Measurements from ENCODE around the gene SIL1. TPM values are rescaled to one million over a fixed set of nuclear protein-coding genes. Genes with fewer than 3 reads are reported as not detected.

The SIL1 gene
- total RNA-seq, 3 donors from 2014 or later (not counting 1 experiment from before 2014, with no cell fraction given), result 16.9 to 22.5 (median 22.4) TPM

- H3K9me3 Mint-ChIP-seq, result no peaks in the 10 kb centered on the region
- intact Hi-C loops (cut with micrococcal nuclease), result no loop called here
- WGBS (ENCODE audit: insufficient coverage), result 92% methylated on average over 10 of the region's 10 CpGs
These were observed 231.8 kb downstream of the SIL1 start for GRCh38 chr5:138966236-138966985.

GRCh38 chr5:138965626-138966025 lies 232.5 kb downstream of the SIL1 start:
- ATAC-seq (no peak), DNase-seq (no peak)
- Mint-ChIP-seq H3K27me3 (ENCODE audit: low read depth in 2 of 2) (no peaks in the 10 kb centered on the region), H3K4me1 (peaks cover 0 to 6% of the 10 kb centered on the region in 2 donors), H3K36me3 (no peaks in the 10 kb centered on the region), H3K27ac (no peak overlapping the region), H3K9me3 (no peaks in the 10 kb centered on the region), H3K4me3 (no peak overlapping the region)
- no peak for TF ChIP-seq CTCF (IDR thresholded peaks at IDR 0.05)
- Histone ChIP-seq H3K27me3 (ENCODE audit: control insufficient read depth, insufficient read depth, low read length) (no peaks in the 10 kb centered on the region), H3K4me1 (ENCODE audit: control insufficient read depth, insufficient read depth, low read length) (no peaks in the 10 kb centered on the region), H3K27ac (ENCODE audit: low read length) (no peak overlapping the region), H3K4me3 (ENCODE audit: low read length) (no peak overlapping the region), H3K36me3 (ENCODE audit: control insufficient read depth, insufficient read depth, low read length) (no peaks in the 10 kb centered on the region), H3K9me3 (ENCODE audit: control insufficient read depth, insufficient read depth, low read length) (no peaks in the 10 kb centered on the region)
- 97% methylated on average over 2 of the region's 2 CpGs for WGBS (ENCODE audit: insufficient coverage)
- intact Hi-C loops (cut with micrococcal nuclease), result no loop called here

More at GRCh38 chr5:138966236-138966985, 231.8 kb downstream of the SIL1 start:
- no peak overlapping the region for H3K27ac Mint-ChIP-seq
- no peak for ATAC-seq
- TF ChIP-seq CTCF (IDR thresholded peaks at IDR 0.05), result no peak
- no peak for DNase-seq
- no peaks in the 10 kb centered on the region for H3K27me3 ChIP-seq (ENCODE audit: control insufficient read depth, insufficient read depth, low read length)
- H3K36me3 ChIP-seq (ENCODE audit: control insufficient read depth, insufficient read depth, low read length), result no peaks in the 10 kb centered on the region
- H3K27ac ChIP-seq (ENCODE audit: low read length), result no peak overlapping the region
- H3K4me1 ChIP-seq (ENCODE audit: control insufficient read depth, insufficient read depth, low read length), result no peaks in the 10 kb centered on the region
- H3K27me3 Mint-ChIP-seq (ENCODE audit: low read depth in 2 of 2), result no peaks in the 10 kb centered on the region
- no peaks in the 10 kb centered on the region for H3K9me3 ChIP-seq (ENCODE audit: control insufficient read depth, insufficient read depth, low read length)
- no peak overlapping the region for H3K4me3 Mint-ChIP-seq
- H3K4me3 ChIP-seq (ENCODE audit: low read length), result no peak overlapping the region
- peaks cover 0 to 6% of the 10 kb centered on the region in 2 donors for H3K4me1 Mint-ChIP-seq
- no peaks in the 10 kb centered on the region for H3K36me3 Mint-ChIP-seq

GRCh38 chr5:138964647-138965201 lies 233.4 kb downstream of the SIL1 start:
- H3K27me3 Mint-ChIP-seq (ENCODE audit: low read depth in 2 of 2), result no peaks in the 10 kb centered on the region

More at GRCh38 chr5:138964647-138965201, 233.4 kb downstream of the SIL1 start:
- Mint-ChIP-seq H3K36me3 (no peaks in the 10 kb centered on the region), H3K9me3 (no peaks in the 10 kb centered on the region), H3K4me1 (peaks cover 0 to 6% of the 10 kb centered on the region in 2 donors), H3K4me3 (no peak overlapping the region), H3K27ac (no peak overlapping the region)
- no peak overlapping the region for H3K27ac ChIP-seq (ENCODE audit: low read length)
- H3K9me3 ChIP-seq (ENCODE audit: control insufficient read depth, insufficient read depth, low read length), result no peaks in the 10 kb centered on the region
- no peaks in the 10 kb centered on the region for H3K4me1 ChIP-seq (ENCODE audit: control insufficient read depth, insufficient read depth, low read length)
- TF ChIP-seq CTCF (IDR thresholded peaks at IDR 0.05), result no peak
- WGBS (ENCODE audit: insufficient coverage), result 82% methylated on average over 7 of the region's 7 CpGs
- DNase-seq, result no peak
- no peaks in the 10 kb centered on the region for H3K27me3 ChIP-seq (ENCODE audit: control insufficient read depth, insufficient read depth, low read length)
- ATAC-seq, result no peak
- intact Hi-C loops (cut with micrococcal nuclease), result no loop called here
- H3K36me3 ChIP-seq (ENCODE audit: control insufficient read depth, insufficient read depth, low read length), result no peaks in the 10 kb centered on the region
- H3K4me3 ChIP-seq (ENCODE audit: low read length), result no peak overlapping the region

Data from natural killer cell (primary cell).